Measurements from ENCODE around the gene C11orf68. TPM values are rescaled to one million over a fixed set of nuclear protein-coding genes. Genes with fewer than 3 reads are reported as not detected.

Gene C11orf68
- total and polyA plus RNA-seq, 9 of the 15 experiments (the other 6 are each of a cell fraction or from before 2014, with no cell fraction given) = 3.6 to 35.9 (median 12.8) TPM

- intact Hi-C loops (cut with micrococcal nuclease) = no loop called here
- FAIRE-seq = no peak
- CTCF ChIA-PET (ENCODE audit: low intra/inter-chr PET ratio) = no interaction called here
- no peak for TF ChIP-seq NCOA4 (IDR thresholded peaks at IDR 0.05; ENCODE audit: partially characterized antibody)
- no peak for TF ChIP-seq ZC3H8 (IDR thresholded peaks at IDR 0.05)
- no peak for TF ChIP-seq NCOR1 (IDR thresholded peaks at IDR 0.05)
- 0 out of 2 replicates have a peak, but pooled peaks have one; percentile 44 for TF ChIP-seq SP1 (CRISPR knock-in tag; IDR thresholded peaks at IDR 0.05)
- TF ChIP-seq KAT7 (CRISPR knock-in tag; IDR thresholded peaks at IDR 0.05; ENCODE audit: borderline replicate concordance) = no peak
- TF ChIP-seq RBM25 (IDR thresholded peaks at IDR 0.05; ENCODE audit: low read depth, low read length, severe bottlenecking) = no peak
- TF ChIP-seq AFF4 (CRISPR knock-in tag; IDR thresholded peaks at IDR 0.05) = no peak
- TF ChIP-seq NFIC (IDR thresholded peaks at IDR 0.05) = 0 out of 2 replicates have a peak, but pooled peaks have one; percentile 17
- no peak for TF ChIP-seq ZZZ3 (IDR thresholded peaks at IDR 0.05)
- TF ChIP-seq ZNF140 (CRISPR knock-in tag; IDR thresholded peaks at IDR 0.05) = no peak
- TF ChIP-seq ARNT (IDR thresholded peaks at IDR 0.05) = no peak
- no peak for TF ChIP-seq MTA3 (IDR thresholded peaks at IDR 0.05; ENCODE audit: borderline replicate concordance)
- TF ChIP-seq SOX6 (IDR thresholded peaks at IDR 0.05) = no peak
- peak; percentile 13; the same call in 1 of the 2 replicates for TF ChIP-seq RBFOX2 (IDR thresholded peaks at IDR 0.05; ENCODE audit: low read depth, low read length)
- TF ChIP-seq SIN3B (IDR thresholded peaks at IDR 0.05; ENCODE audit: low read depth) = no peak
- no peak for TF ChIP-seq ZBTB9 (CRISPR knock-in tag; IDR thresholded peaks at IDR 0.05)
- TF ChIP-seq BACH1 (tag; IDR thresholded peaks at IDR 0.05) = no peak
- TF ChIP-seq ZNF764 (CRISPR knock-in tag; IDR thresholded peaks at IDR 0.05; ENCODE audit: low read depth) = no peak
- no peak for TF ChIP-seq SMAD3 (CRISPR knock-in tag; conservative IDR thresholded peaks at IDR 0.05)
Observed at GRCh38 chr11:65915101-65915820, 3.6 kb downstream of the C11orf68 start.

More at GRCh38 chr11:65915101-65915820, 3.6 kb downstream of the C11orf68 start:
- POLR2A ChIA-PET = interaction anchor here (0.5 to 2.3 kb wide), 11 partner anchors 8 to 227 kb away, joined by 3 to 14 read pairs (median 3); partner anchors contain the start of genes CCDC85B and FOSL1
- 64% methylated on average over 8 of the region's 10 CpGs for WGBS (ENCODE audit: insufficient coverage, low coverage, missing lambda C conversion rate)
- Histone ChIP-seq H2AFZ (ENCODE audit: low read depth, low read length) (no peak overlapping the region), H3K27ac (ENCODE audit: extremely low read depth, low read depth, low read length) (no peak overlapping the region), H3K27me3 (ENCODE audit: control insufficient read depth in 2 of 2, insufficient read depth in 2 of 2, low read length in 2 of 2) (no peaks in the 10 kb centered on the region), H3K9ac (ENCODE audit: insufficient read depth in 1 of 2, low read depth in 2 of 2, low read length in 2 of 2) (peak overlapping the region in 1 of 2 experiments; percentile 84; a peak in 3 of 4 replicates), H3K9me3 (replicated peaks; ENCODE audit: control insufficient read depth, insufficient read depth, low read depth, low read length) (no peaks in the 10 kb centered on the region), H3K4me3 (no peak overlapping the region), H3K4me1 (replicated peaks in 1 of 2; ENCODE audit: control insufficient read depth in 2 of 2, insufficient read depth in 2 of 2, low read length in 2 of 2) (peaks cover 39 to 66% of the 10 kb centered on the region in 2 experiments), H3K4me2 (ENCODE audit: insufficient read depth, low read length) (peak overlapping the region; percentile 1; the same call in 1 of the 2 replicates), H4K20me1 (replicated peaks; ENCODE audit: control insufficient read depth, insufficient read depth, low read length) (no peaks in the 10 kb centered on the region), H3K9me1 (ENCODE audit: control insufficient read depth, insufficient read depth, low read length) (no peaks in the 10 kb centered on the region), H3K79me2 (ENCODE audit: control insufficient read depth, insufficient read depth, low read length) (peaks cover 27% of the 10 kb centered on the region), H3K36me3 (ENCODE audit: control insufficient read depth, insufficient read depth, low read length) (peaks cover 11% of the 10 kb centered on the region; the same call in 1 of the 3 replicates)
- in situ Hi-C loops (cut with MboI) = no loop called here
- DNase-seq (ENCODE audit: extremely low read depth in 1 of 4, low spot score in 3 of 4) (no peak), ATAC-seq (no peak)
- BruUV-seq (replicated peaks) = no TSS peak
